ENCODE data around the gene TOR4A. TPM values are rescaled to one million over a fixed set of nuclear protein-coding genes. Genes with fewer than 3 reads are reported as not detected.

TOR4A gene
- total and polyA plus RNA-seq, 2 experiments from 2014 or later = 2.0 to 19.0 TPM

- TF ChIP-seq ZNF462 (CRISPR knock-in tag; IDR thresholded peaks at IDR 0.05) (no peak), ETS1 (IDR thresholded peaks at IDR 0.05) (no peak), POLR2AphosphoS5 (IDR thresholded peaks at IDR 0.05; ENCODE audit: low read depth) (no peak), EZH2 (IDR thresholded peaks at IDR 0.05; ENCODE audit: low read depth, unreplicated experiment) (no peak), CTCF (conservative IDR thresholded peaks at IDR 0.05; ENCODE audit: low read depth in 2 of 2) (no peak), REST (IDR thresholded peaks at IDR 0.05; ENCODE audit: unreplicated experiment) (no peak), EZH2phosphoT487 (IDR thresholded peaks at IDR 0.05; ENCODE audit: unreplicated experiment) (no peak)
Measured at GRCh38 chr9:137270929-137271695, 6.4 kb upstream of the TOR4A start (continued).

Measured in GM23338 (cell line).